Hepatic stellate cell (primary cell): Measurements from ENCODE around the gene OR8S1.
"Not testable (repeated sequence)": the region's sequence is repeated elsewhere in the genome, so short reads cannot be mapped to it uniquely, and the experiment has no call there.

Experiments
- DNase-seq: peaks from one replicate; pipeline ENCODE4 v3.0.0; 2011; ENCODE audit warnings: low spot score

Gene OR8S1, protein sequence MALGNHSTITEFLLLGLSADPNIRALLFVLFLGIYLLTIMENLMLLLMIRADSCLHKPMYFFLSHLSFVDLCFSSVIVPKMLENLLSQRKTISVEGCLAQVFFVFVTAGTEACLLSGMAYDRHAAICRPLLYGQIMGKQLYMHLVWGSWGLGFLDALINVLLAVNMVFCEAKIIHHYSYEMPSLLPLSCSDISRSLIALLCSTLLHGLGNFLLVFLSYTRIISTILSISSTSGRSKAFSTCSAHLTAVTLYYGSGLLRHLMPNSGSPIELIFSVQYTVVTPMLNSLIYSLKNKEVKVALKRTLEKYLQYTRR

DNA sequence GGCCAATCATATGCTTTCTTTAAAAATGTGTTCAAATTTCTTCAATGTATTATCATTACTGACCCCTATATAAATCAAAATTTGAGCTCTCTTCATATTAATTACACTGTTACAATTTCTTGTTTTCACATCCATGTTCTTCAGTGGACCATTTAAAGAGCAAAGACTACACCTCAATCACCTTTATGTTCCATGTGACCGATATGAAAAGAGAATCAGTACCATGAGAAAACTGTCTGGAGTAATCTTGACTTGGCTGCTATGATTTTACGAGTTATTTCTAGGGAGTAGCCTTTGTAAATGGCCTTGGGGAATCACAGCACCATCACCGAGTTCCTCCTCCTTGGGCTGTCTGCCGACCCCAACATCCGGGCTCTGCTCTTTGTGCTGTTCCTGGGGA is at the start of gene OR8S1:
Gene OR8S1 (plus strand): TSS at position 301 of the 400 bp plus-strand sequence. CDS start 0 bp downstream, at position 301.
- no peak for DNase-seq

DNA sequence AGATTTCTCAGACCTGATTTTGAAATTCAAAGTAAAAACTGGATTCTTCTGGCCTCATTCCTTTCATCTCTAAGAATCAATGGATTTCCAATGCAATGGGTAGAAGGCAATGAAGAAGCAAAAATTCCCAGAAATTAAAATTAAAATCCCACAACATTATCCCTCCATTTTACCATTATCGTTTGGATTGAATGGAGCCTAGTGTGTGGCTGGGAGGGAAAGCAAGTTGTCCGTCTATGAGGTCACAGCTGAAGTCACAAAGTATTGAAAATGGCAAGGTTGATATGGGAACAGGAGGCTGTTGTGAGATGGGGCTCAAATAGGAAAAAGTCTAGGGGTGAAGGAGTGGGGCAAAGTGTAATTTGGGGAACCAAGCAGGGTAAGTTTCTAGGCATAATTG is 43.2 kb upstream of the OR8S1 start, which contains the start of gene C12orf54:
Gene C12orf54 (plus strand): TSS at position 301 of the 400 bp plus-strand sequence. CDS start 799 bp downstream, outside the sequence.
- DNase-seq, result no peak

DNA sequence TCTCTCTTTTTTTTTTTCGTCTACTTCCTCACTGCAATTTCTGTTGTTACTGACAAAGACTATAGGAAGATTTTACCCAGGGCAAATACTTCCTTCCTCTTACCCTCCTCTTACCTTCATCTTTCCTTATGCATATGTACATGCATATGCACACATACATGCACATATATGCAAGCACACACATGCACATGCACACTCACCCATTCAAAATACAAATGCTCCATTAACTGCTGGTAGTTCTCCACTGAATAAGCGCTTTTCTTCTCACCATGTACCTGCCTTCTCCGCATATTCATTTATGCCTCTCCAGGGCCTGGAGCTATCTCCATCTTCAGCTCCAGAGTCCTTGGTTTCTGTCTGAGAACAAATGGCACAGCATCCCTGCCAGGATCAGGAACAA is 42.5 kb upstream of the OR8S1 start:
- DNase-seq, result no peak

DNA sequence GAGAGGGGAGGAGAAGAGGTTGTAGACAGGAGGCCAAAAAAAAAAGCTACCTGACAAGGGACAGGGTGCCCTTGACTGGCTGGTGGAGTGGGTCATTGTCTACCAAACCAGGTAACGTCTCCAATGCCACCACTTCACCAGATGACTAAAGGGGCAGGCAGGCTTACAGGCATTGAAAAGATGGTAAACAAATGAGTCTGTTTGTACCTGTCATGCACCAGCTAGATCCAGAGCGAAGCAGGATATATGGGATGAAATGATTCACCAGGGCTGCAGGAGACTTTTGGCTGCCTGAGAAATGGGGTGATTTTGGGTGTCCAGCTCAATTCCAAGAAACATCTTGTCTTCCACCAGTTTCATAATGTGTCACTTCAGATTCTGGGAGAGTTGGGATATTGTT is 39.2 kb upstream of the OR8S1 start:
- DNase-seq, result no peak

DNA sequence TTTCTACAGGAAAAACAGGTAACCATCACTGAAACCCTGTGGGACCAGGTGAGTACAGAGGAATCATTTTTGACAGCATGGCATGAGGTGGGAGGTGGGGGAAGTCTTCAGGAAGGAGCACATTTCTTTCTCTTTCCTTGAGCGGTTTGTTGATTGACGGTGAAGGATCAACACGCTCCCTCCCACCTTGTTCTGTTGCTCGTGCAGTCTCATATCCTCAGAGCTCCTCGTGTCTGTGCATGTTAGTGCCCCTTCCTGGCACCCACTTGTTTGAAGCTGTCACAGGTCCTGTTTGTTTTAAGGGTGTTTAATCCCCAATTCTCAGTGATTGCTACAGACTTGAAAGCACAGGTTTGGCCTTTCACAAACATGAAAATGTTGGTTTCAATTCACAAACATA is 38.8 kb upstream of the OR8S1 start:
- DNase-seq, result no peak

DNA sequence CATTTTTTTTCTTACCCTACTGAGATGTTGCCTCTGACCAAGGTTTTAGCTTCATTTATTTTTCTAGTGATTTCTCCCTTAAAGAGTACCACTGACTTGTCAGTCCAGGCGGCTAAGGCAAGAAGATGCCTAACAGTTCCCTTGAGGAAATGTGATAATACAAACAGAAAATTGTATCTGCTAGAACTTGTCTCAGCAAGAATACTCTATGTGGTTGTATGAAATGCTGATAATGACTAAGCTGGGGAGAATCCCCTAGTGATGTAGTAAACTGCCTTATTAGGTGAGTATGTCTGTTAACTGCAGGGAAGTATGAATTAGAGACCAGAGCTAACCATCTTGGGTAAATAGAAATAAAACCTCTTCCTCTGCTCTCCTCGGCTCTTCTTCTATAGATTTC is 36.4 kb upstream of the OR8S1 start:
- no peak for DNase-seq

DNA sequence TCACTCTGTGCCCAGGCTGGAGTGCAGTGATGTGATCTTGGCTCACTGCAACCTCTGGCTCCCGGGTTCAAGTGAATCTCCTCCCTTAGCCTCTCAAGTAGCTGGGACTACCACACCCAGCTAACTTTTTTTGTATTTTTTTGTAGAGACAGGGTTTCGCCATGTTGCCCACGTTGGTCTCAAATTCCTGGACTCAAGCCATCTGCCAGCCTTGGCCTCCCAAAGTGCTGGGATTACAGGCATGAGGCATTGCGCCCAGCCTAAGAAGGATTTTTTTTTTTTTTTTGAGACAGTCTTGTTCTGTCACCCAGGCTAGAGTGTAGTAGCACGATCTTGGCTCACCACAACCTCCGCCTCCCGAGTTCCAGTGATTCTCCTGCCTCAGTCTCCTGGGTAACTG is 36.0 kb upstream of the OR8S1 start:
- DNase-seq, result not testable (repeated sequence)

DNA sequence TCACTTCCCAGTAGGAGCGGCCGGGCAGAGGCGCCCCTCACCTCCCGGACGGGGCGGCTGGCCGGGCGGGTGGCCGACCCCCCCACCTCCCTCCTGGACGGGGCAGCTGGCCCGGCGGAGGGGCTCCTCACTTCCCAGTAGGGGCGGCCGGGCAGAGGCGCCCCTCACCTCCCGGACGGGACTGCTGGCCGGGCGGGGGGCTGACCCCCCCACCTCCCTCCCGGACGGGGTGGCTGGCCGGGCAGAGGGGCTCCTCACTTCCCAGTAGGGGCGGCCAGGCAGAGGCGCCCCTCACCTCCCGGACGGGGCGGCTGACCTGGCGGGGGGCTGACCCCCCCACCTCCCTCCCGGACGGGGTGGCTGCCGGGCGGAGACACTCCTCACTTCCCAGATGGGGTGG is 25.2 kb upstream of the OR8S1 start:
- DNase-seq, result not testable (repeated sequence)

DNA sequence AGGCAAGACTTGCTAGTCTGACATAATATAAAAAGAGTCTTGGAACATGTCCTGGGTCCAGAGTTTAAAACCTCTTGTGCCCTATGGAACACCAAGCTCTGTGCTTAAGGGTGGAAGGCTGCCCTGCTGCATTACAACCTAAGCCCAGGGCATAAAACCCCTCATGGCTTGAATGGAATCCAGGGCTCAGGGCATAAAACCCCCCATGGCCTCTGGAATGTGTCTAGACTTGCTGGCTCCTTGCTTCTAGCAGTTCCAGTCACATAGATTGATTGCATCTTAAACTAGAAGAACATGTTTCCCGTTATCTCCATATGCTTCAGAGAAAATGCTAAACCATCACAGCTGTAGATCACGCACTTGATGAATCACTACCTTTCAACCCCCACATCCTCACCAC is 18.6 kb upstream of the OR8S1 start:
- not testable (repeated sequence) for DNase-seq

DNA sequence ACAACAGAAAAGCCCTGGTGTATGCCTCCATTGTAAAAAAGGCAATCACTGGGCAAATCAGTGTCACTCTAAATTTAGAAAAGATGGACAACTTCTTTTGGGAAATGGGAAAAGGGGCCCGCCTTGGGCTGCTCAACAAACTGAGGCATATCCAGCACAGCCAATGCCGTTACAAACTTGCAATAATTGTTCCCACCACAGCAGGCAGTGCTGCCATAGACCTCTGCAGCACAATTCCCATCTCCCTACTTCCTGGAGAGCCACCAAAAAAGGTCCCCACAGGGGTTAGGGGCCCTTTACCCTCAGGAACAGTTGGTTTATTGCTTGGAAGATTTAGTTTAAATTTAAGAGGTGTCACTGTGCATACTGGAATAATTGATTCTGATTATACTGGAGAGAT is 16.4 kb upstream of the OR8S1 start:
- no peak for DNase-seq

DNA sequence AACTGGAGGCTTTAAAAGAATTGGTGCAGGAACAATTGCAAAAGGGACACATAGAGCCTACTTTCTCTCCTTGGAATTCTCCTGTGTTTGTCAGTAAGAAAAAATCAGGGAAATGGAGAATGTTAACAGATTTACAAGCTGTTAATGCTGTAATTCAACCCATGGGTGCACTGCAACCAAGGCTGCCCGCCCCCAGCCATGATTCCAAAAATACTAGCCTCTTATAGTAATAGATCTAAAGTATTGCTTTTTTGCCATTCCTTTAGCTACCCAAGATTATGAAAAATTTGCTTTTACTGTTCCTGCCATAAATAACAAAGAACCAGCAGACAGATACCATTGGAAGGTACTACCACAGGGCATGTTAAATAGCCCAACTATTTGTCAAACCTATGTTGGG is 15.3 kb upstream of the OR8S1 start:
- DNase-seq, result no peak

DNA sequence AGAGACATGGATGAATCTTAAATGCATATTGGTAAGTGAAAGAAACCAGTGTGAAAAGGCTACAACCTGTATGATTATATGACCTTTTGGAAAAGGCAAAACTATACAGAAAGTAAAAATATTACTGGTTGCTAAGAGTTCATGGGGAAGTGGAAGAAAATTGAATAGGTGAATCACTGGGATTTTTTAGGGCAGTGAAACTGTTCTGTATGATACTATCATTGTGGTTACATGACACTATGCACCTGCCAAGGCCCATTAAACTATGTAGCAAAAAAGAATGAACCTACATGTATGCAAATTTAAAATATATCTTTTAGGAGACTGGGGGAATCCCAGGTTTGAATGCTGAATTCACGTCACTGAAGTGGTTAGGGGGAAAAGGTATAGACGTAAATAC is 12.6 kb upstream of the OR8S1 start:
- no peak for DNase-seq

DNA sequence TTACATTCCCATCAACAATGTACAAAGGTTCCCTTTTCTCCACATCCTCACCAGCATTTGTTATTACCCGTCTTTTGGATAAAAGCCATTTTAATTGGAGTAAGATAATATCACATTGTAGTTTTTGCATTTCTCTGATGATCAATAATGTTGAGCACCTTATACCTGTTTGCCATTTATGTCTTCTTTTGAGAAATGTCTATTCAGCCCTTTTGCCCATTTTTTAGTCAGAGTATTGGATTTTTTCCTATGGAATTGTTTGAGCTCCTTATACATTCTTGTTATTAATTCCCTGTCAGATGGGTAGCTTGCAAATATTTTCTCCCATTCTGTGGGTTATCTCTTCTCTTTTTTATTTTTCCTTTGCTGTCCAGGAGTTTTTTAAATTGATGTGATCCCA is 10.7 kb upstream of the OR8S1 start:
- DNase-seq, result no peak

DNA sequence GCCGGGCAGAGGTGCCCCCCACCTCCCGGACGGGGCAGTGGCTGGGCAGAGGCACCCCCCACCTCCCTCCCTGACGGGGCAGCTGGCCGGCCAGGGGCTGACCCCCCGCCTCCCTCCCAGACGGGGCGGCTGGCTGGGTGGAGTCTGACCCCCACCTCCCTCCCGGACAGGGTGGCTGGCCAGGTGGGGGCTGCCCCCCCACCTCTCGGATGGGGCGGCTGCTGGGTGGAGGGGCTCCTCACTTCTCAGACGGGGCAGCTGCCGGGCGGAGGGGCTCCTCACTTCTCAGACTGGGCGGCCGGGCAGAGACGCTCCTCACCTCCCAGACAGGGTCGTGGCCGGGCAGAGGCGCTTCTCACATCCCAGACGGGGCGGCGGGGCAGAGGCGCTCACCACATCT is 5.1 kb upstream of the OR8S1 start:
- not testable (repeated sequence) for DNase-seq

DNA sequence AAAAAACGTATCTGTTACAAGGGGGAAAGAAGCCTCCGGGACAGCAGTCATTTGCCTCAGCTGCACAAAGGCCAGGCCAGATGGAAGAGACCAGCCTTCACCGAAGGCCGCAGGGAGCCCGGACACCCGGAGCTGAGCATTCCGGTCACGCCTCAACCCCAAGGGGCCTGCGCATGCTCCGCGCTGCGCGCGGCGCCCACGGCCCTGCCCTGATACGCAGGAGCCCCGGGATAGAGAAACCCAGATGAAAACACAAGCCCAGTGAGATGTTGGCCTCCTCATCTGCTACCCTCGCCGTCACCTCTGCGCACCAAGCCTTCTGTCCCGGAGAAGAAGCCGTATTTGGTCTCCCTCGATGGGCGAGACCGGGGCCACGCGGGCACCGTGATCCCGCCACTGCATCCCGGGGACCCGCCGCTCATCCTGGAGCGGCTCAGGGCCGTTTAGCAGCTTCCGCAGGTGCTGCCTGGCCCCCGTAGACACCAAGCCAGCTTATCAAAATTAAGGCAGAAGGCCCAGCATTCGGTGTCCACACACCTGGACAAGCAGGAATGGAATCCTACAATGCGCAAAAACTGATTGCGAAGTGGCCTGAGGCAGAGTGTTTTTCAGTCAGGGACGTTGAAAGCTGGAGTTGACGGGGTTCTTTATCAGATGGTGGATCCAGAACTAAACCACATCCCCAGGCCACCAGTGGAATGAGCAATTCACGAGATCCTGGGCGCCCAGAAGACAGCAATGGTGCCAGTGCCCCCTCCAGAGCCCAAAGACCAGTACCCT is 2.6 kb downstream of the OR8S1 start:
- DNase-seq, result no peak

DNA sequence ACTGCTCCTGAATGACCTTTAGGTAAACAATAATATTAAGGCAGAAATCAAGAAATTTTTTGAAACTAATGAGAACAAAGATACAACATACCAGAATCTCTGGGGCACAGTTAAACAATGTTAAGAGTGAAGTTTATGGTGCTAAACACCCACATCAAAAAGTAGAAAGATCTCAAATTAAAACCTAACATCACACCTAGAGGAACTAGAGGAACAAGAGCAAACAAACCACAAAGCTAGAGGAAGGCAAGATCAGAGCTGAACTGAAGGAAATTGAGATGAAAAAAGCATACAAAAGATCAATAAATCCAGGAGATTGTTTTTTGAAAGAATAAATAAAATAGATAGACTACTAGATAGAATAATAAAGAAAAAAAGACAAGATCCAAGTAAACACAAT is 7.2 kb downstream of the OR8S1 start:
- DNase-seq, result no peak

DNA sequence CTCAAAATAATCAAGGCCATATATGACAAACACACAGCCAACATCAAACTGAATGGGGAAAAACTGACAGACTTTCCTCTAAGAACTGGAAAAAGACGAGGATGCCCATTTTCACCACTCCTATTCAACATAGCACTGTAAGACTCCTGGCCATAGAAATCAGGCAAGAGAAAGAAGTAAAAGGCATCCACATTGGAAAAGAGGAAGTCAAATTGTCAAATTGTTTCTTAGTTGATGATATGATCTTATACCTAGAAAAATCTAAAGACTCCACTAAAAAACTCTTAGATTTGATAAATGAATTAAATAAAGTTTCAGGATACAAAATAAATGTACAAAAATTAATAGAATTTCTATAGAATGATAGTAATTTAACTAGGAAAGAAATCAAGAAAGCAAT is 11.2 kb downstream of the OR8S1 start:
- DNase-seq, result no peak

DNA sequence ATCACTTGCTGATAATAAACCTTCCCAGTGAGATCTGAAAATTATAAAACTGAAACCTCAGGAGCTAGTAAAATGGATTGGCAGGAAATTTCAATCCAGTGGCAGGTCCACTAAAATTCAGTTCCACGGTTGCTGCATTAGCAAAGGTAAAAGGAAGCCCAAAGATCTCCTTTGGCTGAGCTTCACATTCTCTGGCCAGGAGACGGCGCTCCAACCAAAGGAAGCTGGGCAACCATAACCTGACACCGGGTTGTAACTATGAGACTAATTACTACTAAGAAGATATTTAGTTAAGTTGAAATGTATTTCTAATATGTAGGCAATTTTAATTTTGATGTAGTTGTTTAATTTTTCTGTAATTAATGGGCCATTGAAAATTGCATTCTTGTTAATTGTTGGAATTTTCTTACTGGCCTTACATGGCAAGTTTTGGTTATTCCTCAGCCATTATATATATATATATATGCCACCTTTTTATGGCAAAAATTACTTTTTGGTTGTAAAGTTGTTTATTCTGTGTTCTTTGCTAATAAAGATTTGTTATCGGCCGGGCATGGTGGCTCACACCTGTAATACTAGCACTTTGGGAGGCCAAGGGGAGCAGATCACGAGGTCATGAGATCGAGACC is 17.0 kb downstream of the OR8S1 start:
- no peak for DNase-seq

DNA sequence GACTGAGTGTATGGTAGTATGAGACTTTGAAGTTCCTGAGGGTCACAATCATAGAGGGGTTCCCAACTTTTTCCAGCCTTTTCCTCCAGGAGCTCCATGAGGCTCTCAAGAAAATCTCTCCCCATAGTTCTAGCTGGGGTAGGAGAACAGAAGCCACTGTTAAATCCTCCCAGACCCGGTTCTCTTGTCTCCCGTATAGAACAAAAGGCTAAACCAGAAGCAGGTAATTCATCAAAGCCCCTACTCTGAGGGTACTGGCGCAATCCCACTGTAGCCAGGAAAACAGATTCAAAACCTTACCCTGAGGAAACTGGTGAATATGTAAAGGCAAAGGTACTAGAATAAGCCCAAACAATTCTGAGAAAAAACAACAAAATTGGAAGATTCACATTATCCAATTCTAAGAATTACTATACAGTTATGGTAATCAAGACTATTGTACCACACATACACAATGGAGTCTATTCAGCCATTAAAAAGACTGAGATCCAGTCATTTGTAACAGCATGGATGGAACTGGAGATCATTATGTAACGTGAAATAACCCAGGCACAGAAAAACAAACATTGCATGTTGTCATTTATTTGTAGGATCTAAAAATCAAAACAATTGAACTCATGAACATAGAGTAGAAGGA is 20.5 kb downstream of the OR8S1 start:
- DNase-seq, result no peak

DNA sequence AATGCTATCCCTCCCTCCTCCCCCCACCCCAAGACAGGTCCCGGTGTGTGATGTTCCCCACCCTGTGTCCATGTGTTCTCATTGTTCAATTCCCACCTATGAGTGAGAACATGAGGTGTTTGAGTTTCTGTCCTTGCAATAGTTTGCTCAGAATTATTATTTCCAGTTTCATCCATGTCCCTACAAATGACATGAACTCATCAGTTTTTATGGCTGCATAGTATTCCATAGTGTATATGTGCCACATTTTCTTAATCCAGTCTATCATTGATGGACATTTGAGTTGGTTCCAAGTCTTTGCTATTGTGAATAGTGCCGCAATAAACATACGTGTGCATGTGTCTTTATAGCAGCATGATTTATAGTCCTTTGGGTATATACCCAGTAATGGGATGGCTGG is 21.6 kb downstream of the OR8S1 start:
- DNase-seq, result not testable (repeated sequence)

DNA sequence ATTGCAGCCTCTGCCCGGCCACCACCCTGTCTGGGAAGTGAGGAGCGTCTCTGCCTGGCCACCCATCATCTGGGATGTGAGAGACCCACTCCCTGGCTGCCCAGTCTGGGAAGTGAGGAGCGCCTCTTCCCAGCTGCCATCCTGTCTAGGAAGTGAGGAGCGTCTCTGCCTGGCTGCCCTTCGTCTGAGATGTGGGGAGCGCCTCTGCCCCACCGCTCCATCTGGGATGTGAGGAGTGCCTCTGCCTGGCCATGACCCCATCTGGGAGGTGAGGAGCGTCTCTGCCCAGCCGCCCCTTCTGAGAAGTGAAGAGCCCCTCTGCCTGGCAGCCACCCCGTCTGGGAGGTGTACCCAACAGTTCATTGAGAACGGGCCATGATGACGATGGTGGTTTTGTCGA is 26.2 kb downstream of the OR8S1 start:
- DNase-seq, result not testable (repeated sequence)

DNA sequence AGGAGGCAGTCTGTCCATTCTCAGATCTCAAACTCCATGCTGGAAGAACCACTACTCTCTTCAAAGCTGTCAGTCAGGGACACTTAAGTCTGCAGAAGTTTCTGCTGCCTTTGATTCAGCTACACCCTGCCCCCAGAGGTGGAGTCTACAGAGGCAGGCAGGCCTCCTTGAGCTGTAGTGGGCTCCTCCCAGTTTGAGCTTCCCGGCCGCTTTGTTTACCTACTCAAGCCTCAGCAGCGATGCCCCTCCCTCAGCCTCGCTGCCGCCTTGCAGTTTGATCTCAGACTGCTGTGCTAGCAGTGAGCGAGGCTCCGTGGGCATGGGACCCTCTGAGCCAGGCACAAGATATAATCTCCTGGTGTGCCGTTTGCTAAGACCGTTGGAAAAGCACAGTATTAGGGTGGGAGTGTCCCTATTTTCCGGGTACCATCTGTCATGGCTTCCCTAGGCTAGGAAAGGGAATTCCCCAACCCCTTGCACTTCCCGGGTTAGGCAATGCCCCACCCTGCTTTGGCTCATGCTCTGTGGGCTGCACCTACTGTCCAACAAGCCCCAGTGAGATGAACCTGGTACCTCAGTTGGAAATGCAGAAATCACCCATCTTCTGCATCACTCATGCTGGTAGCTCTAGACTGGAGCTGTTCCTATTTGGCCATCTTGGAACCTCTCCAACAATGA is 28.4 kb downstream of the OR8S1 start:
- DNase-seq, result not testable (repeated sequence)
